ENCODE results near the gene TTN. TPM values are rescaled to one million over a fixed set of nuclear protein-coding genes. Genes with fewer than 3 reads are reported as not detected.

TTN gene
- total RNA-seq (2021; fragmentation: NEBNext Ultra II Directional; extraction: Animal tissue kit (Norgen Biotek cat#: 25700)): 6.9 and 9.7 TPM in 2 replicates
- polyA plus RNA-seq (2011; rRNA removed): 0.16 and 0.30 TPM in 2 replicates
- 0.45 TPM for polyA plus RNA-seq (2011; cell fraction: cytosol; rRNA removed)
- polyA plus RNA-seq (2011; cell fraction: nucleus; rRNA removed): 3.3 TPM
- 0.39 to 0.74 TPM (median 0.60 TPM) in 4 replicates for polyA plus RNA-seq (2012, experiment 1 of 2)
- polyA plus RNA-seq (2012, experiment 2 of 2): 0.01 TPM
- 1.3 TPM for polyA plus RNA-seq (2013, experiment 1 of 2)
- polyA plus RNA-seq (2013, experiment 2 of 2): 1.3 TPM
- 19.2 and 20.2 TPM in 2 replicates for polyA minus RNA-seq (2011; rRNA and poly(A)+ RNA removed)
- polyA minus RNA-seq (2011; cell fraction: cytosol; rRNA and poly(A)+ RNA removed): 3.2 TPM
- 34.8 TPM for polyA minus RNA-seq (2011; cell fraction: nucleus; rRNA and poly(A)+ RNA removed)
- long read RNA-seq, experiment 1, partial matches to known transcripts: 6 of 7 reads
- long read RNA-seq, experiment 1, other reads (novel, unspliced or antisense): 1 of 7 reads
- long read RNA-seq, experiment 2: 0 reads

DNA sequence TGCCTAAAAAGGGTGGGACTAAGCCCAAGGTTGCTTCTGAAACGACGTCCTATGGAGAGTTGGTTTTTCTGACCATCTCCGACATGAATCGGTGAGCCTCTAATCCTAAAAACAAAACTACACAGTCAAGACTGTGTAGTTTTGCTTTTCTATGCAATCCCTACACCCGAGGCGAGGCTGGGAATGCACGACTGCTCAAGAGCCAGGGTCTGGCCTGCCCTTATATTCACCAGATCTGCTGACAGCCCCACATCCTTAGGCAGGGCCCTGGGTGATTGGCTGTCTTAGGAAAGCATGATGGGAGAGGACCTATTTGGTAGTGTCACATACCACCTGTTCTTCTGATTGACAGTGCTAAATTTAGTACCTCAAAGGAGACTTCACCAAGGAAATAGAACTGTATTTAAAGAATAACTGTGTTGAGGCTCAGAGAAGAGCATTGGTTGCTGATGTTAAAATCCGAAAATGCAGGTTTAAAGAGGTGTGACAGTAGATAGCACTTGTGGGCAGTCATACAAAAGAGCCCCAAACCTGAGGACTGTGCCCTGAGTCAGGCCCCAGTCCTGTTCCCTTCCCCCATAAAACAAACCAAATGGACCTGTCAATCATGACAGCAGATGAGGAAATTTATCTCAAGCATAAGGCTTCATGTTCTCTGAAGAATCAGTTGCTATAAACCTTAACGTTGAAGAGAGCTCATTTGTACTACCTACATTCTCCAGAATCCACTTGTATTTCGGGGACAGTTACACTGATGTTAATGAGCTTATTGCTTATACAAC lies at the start of gene TTN:
TTN (minus strand) TSS at position 197 of the 782 bp plus-strand sequence. CDS start 2,781 bp downstream, outside the sequence.
- no peaks in the 10 kb centered on the region for H3K23me2 ChIP-seq (ENCODE audit: low read depth, low read length)
- H3K4ac ChIP-seq (replicated peaks; ENCODE audit: insufficient read length, low read depth, low read length): no peak within 1 kb of the TSS
- no peaks in the 10 kb centered on the region for H3K27me3 ChIP-seq (replicated peaks in 1 of 4; ENCODE audit: control insufficient read depth in 3 of 4, extremely low read depth in 1 of 4, insufficient read depth in 3 of 4, low read length in 3 of 4)
- POLR2A ChIA-PET (ENCODE audit: partially characterized antibody): no interaction called here
- H3K18ac ChIP-seq (ENCODE audit: extremely low read depth, low read length): no peak within 1 kb of the TSS
- H3K9ac ChIP-seq (replicated peaks in 1 of 4; ENCODE audit: extremely low read depth in 1 of 4, low read depth in 3 of 4, low read length in 3 of 4): peak within 1 kb of the TSS in 1 of 4 experiments; percentile 34; a peak in 1 of 7 replicates
- no peaks in the 10 kb centered on the region for H3K79me1 ChIP-seq (ENCODE audit: low read depth, low read length)
- H3K14ac ChIP-seq (ENCODE audit: insufficient read length): no peak within 1 kb of the TSS
- no peak within 1 kb of the TSS for H3K4me2 ChIP-seq (ENCODE audit: insufficient read depth in 1 of 2, low read depth in 2 of 2, low read length in 2 of 2)
- FAIRE-seq (no peak), DNase-seq (ENCODE audit: low read depth in 1 of 2, low spot score in 2 of 2) (no peak)
- no peaks in the 10 kb centered on the region for H3K9me3 ChIP-seq (ENCODE audit: insufficient read depth in 2 of 2, low read depth in 1 of 2, low read length in 1 of 2)
- TF ChIP-seq EP300 (IDR thresholded peaks at IDR 0.05; ENCODE audit: borderline replicate concordance in 1 of 2, low read depth in 2 of 2, low read length in 2 of 2) (no peak), CBX5 (IDR thresholded peaks at IDR 0.05; ENCODE audit: low read depth, low read length) (no peak)
- H4K91ac ChIP-seq (replicated peaks; ENCODE audit: insufficient read length, low read length): no peak within 1 kb of the TSS
- H2BK20ac ChIP-seq (ENCODE audit: low read length): no peak within 1 kb of the TSS
- H3K79me2 ChIP-seq (ENCODE audit: control insufficient read depth in 1 of 2, insufficient read depth in 2 of 2, low read length in 2 of 2): no peaks in the 10 kb centered on the region
- no peak within 1 kb of the TSS for H2AK5ac ChIP-seq (ENCODE audit: low read depth, low read length)
- H3K23ac ChIP-seq (ENCODE audit: insufficient read length): no peak within 1 kb of the TSS
- H2BK120ac ChIP-seq (replicated peaks; ENCODE audit: low read depth, low read length): no peak within 1 kb of the TSS
- H3K4me3 ChIP-seq (ENCODE audit: extremely low read depth in 1 of 4, insufficient read depth in 2 of 4, low read depth in 3 of 4, low read length in 4 of 4): no peak within 1 kb of the TSS
- H4K20me1 ChIP-seq (replicated peaks in 1 of 2; ENCODE audit: control insufficient read depth in 1 of 2, insufficient read depth in 2 of 2, low read length in 2 of 2): no peaks in the 10 kb centered on the region
- CTCF ChIA-PET (ENCODE audit: partially characterized antibody): interaction anchor here (0.8 to 3.8 kb wide), 7 partner anchors 9 to 84 kb away, joined by 3 to 17 read pairs (median 4); no protein-coding TSS in a partner anchor
- H4K8ac ChIP-seq (ENCODE audit: extremely low read depth, insufficient read depth, low read length): no peak within 1 kb of the TSS
- no peak within 1 kb of the TSS for H2BK5ac ChIP-seq (ENCODE audit: low read depth, low read length)
- H3K4me1 ChIP-seq (replicated peaks in 1 of 4; ENCODE audit: control insufficient read depth in 3 of 4, insufficient read depth in 4 of 4, low read length in 3 of 4): no peaks in the 10 kb centered on the region
- H2BK15ac ChIP-seq (ENCODE audit: low read length): no peak within 1 kb of the TSS
- no peak within 1 kb of the TSS for H2AFZ ChIP-seq (ENCODE audit: low read length)
- H3K36me3 ChIP-seq (ENCODE audit: control insufficient read depth in 2 of 4, insufficient read depth in 4 of 4, low read length in 3 of 4): no peaks in the 10 kb centered on the region
- WGBS, 2 experiments (ENCODE audit: extremely low coverage in 1 of 2, insufficient coverage in 1 of 2, insufficient read length in 1 of 2, insufficient replicate concordance in 2 of 2, low coverage in 1 of 2, low lambda C conversion rate in 2 of 2, missing lambda C conversion rate in 1 of 2): 93% methylated on average over 10 of the region's 10 CpGs; no CpG with 5 or more reads in 1 of the 2 experiments
- no peak within 1 kb of the TSS for H4K5ac ChIP-seq (ENCODE audit: insufficient read length, low read depth, low read length)
- H3K56ac ChIP-seq (replicated peaks; ENCODE audit: insufficient read length, low read depth, low read length): no peak within 1 kb of the TSS
- no peak within 1 kb of the TSS for H2BK12ac ChIP-seq (ENCODE audit: low read depth, low read length)
- H3K27ac ChIP-seq (ENCODE audit: low read depth, low read length): no peak within 1 kb of the TSS

All from H1 (cell line).